Measurements from ENCODE around the gene TF.
"Not testable (repeated sequence)": the region's sequence is repeated elsewhere in the genome, so short reads cannot be mapped to it uniquely, and the experiment has no call there.

TF gene

GRCh38 chr3:133745981-133746711, at the start of gene TF:
Gene TF (plus strand): TSS chr3:133746393. CDS start chr3:133746441, 48 bp downstream.
- no peak for DNase-seq (ENCODE audit: low read depth in 2 of 2, low spot score in 1 of 2)

GRCh38 chr3:133697960-133698359, 48.2 kb upstream of the TF start:
- DNase-seq (ENCODE audit: low read depth in 2 of 2, low spot score in 1 of 2) = no peak

GRCh38 chr3:133699467-133699866, 46.7 kb upstream of the TF start:
- DNase-seq (ENCODE audit: low read depth in 2 of 2, low spot score in 1 of 2) = no peak

GRCh38 chr3:133699903-133700302, 46.3 kb upstream of the TF start:
- DNase-seq (ENCODE audit: low read depth in 2 of 2, low spot score in 1 of 2) = no peak

GRCh38 chr3:133700351-133700750, 45.8 kb upstream of the TF start:
- DNase-seq (ENCODE audit: low read depth in 2 of 2, low spot score in 1 of 2) = no peak

- DNase-seq (ENCODE audit: low read depth in 2 of 2, low spot score in 1 of 2) = no peak
Observed at GRCh38 chr3:133701435-133702358, 44.5 kb upstream of the TF start.

- no peak for DNase-seq (ENCODE audit: low read depth in 2 of 2, low spot score in 1 of 2)
Observed at GRCh38 chr3:133703915-133704314, 42.3 kb upstream of the TF start.

- no peak for DNase-seq (ENCODE audit: low read depth in 2 of 2, low spot score in 1 of 2)
Observed at GRCh38 chr3:133706033-133706432, 40.2 kb upstream of the TF start.

GRCh38 chr3:133709139-133709750, 36.9 kb upstream of the TF start:
- no peak for DNase-seq (ENCODE audit: low read depth in 2 of 2, low spot score in 1 of 2)

GRCh38 chr3:133711013-133711412, 35.2 kb upstream of the TF start:
- DNase-seq (ENCODE audit: low read depth in 2 of 2, low spot score in 1 of 2) = no peak

- no peak for DNase-seq (ENCODE audit: low read depth in 2 of 2, low spot score in 1 of 2)
Observed at GRCh38 chr3:133712017-133712416, 34.2 kb upstream of the TF start.

- no peak for DNase-seq (ENCODE audit: low read depth in 2 of 2, low spot score in 1 of 2)
Observed at GRCh38 chr3:133713347-133713746, 32.8 kb upstream of the TF start.

GRCh38 chr3:133717424-133717823, 28.8 kb upstream of the TF start:
- DNase-seq (ENCODE audit: low read depth in 2 of 2, low spot score in 1 of 2) = no peak

- no peak for DNase-seq (ENCODE audit: low read depth in 2 of 2, low spot score in 1 of 2)
Observed at GRCh38 chr3:133722935-133723334, 23.3 kb upstream of the TF start.

GRCh38 chr3:133730993-133731392, 15.2 kb upstream of the TF start:
- DNase-seq (ENCODE audit: low read depth in 2 of 2, low spot score in 1 of 2) = no peak

- not testable (repeated sequence) for DNase-seq (ENCODE audit: low read depth in 2 of 2, low spot score in 1 of 2)
Observed at GRCh38 chr3:133732231-133732630, 14.0 kb upstream of the TF start.

GRCh38 chr3:133733226-133733625, 13.0 kb upstream of the TF start:
- no peak for DNase-seq (ENCODE audit: low read depth in 2 of 2, low spot score in 1 of 2)

GRCh38 chr3:133734305-133734704, 11.9 kb upstream of the TF start:
- no peak for DNase-seq (ENCODE audit: low read depth in 2 of 2, low spot score in 1 of 2)

GRCh38 chr3:133742351-133743091, 3.7 kb upstream of the TF start:
- no peak for DNase-seq (ENCODE audit: low read depth in 2 of 2, low spot score in 1 of 2)

GRCh38 chr3:133744241-133744640, 2.0 kb upstream of the TF start:
- DNase-seq (ENCODE audit: low read depth in 2 of 2, low spot score in 1 of 2) = no peak

GRCh38 chr3:133745108-133745507, 1.1 kb upstream of the TF start:
- no peak for DNase-seq (ENCODE audit: low read depth in 2 of 2, low spot score in 1 of 2)
